GM13976 (cell line): ENCODE data around the gene AK1.

Experiments used
- DNase-seq: peaks from one replicate; pipeline ENCODE4 v3.0.0; 2012; ENCODE audit warnings: low spot score
- CTCF ChIP-seq: IDR thresholded peaks from 2 replicates; pipeline ENCODE4 v1.5.1; 2012; ENCODE audit warnings: borderline replicate concordance, mild to moderate bottlenecking; ENCODE audit not compliant: insufficient read depth; ENCODE audit errors: extremely low read depth, missing control alignments, control extremely low read depth
- in situ Hi-C: fragments of 300-500 bp; cut with MboI; formaldehyde crosslinking; loops from one replicate; pipeline ENCODE4 v1.12.0; 2022; ENCODE audit warnings: low sequenced_read_pairs, mixed read lengths, inconsistent platforms; ENCODE audit not compliant: unreplicated experiment

Gene AK1

GRCh38 chr9:127877566-127877998, at the start of gene AK1:
TSS of gene AK1 (minus strand) at chr9:127877675. CDS start at chr9:127874617, 3,058 bp downstream.
- in situ Hi-C loops = no loop called here
- no peak for TF ChIP-seq CTCF
- no peak for DNase-seq

- no peak for DNase-seq
- no peak for TF ChIP-seq CTCF
- in situ Hi-C loops = loop anchor here (25.0 kb wide), 1 partner anchor 110 kb away; no protein-coding TSS in a partner anchor
Measured at GRCh38 chr9:127926906-127927200, 49.4 kb upstream of the AK1 start.

GRCh38 chr9:127925959-127926905, 48.8 kb upstream of the AK1 start:
- TF ChIP-seq CTCF = no peak
- in situ Hi-C loops = loop anchor here (25.0 kb wide), 1 partner anchor 111 kb away; no protein-coding TSS in a partner anchor
- DNase-seq = no peak

GRCh38 chr9:127924736-127925444, 47.4 kb upstream of the AK1 start:
- no peak for DNase-seq
- TF ChIP-seq CTCF = no peak
- in situ Hi-C loops = loop anchor here (25.0 kb wide), 1 partner anchor 112 kb away; no protein-coding TSS in a partner anchor

- TF ChIP-seq CTCF = no peak
- DNase-seq = no peak
- in situ Hi-C loops = no loop called here
Measured at GRCh38 chr9:127923771-127924170, 46.3 kb upstream of the AK1 start.

- no peak for DNase-seq
- in situ Hi-C loops = no loop called here
- no peak for TF ChIP-seq CTCF
Measured at GRCh38 chr9:127923046-127923445, 45.6 kb upstream of the AK1 start.
